HCT116 (cell line): Measurements from ENCODE around the gene HMCN1. TPM values are rescaled to one million over a fixed set of nuclear protein-coding genes. Genes with fewer than 3 reads are reported as not detected.

ENCODE experiments used
- ATAC-seq: fragments of 200-7000 bp; cut with Tn5 transposase; 2 replicates; pipeline ENCODE4 v1.9.1; 2020; ENCODE audit warnings: mild to moderate bottlenecking, moderate library complexity
- BruUV-seq: library from RNA; stranded (reverse); fragments of 400-500 nt; replicated peaks from 2 replicates; lab custom pipeline; 2021; lab: Mats Ljungman, UMichigan
- CTCF ChIA-PET: fragments of 300-600 bp; sonication (Branson Sonifier 250); formaldehyde crosslinking; loops from one replicate; lab custom pipeline; 2021; ENCODE audit warnings: antibody characterized with exemption; lab: Charles Lee
- POLR2A ChIA-PET: fragments of 300-600, 350-600 bp; sonication (Branson Sonifier 250); formaldehyde crosslinking; loops from one replicate; lab custom pipeline; 2021; ENCODE audit warnings: antibody characterized with exemption; lab: Charles Lee
- RAD21 ChIA-PET, 2 experiments: fragments of 300-600 bp; sonication (Branson Sonifier 250); formaldehyde crosslinking; loops; one replicate each; lab custom pipeline; 2023; ENCODE audit warnings: low total read pairs in 2 of 2; ENCODE audit not compliant: uncharacterized antibody in 2 of 2, unreplicated experiment in 2 of 2, low non-redundant PET in 1 of 2; lab: Charles Lee
- DNase-seq: peaks from one replicate; pipeline ENCODE4 v3.0.0-alpha.2; 2010; ENCODE audit warnings: low read depth, low spot score
- H2AFZ ChIP-seq: fragments of 200-600 bp; shearing (Covaris generic), sonication (generic); 2 replicates; pipeline ENCODE4 v1.6.1; 2017; ENCODE audit warnings: low read depth, mixed run types, mixed read lengths, antibody characterized with exemption, low read length; ENCODE audit not compliant: poor library complexity, severe bottlenecking
- H3K27ac ChIP-seq: 2 replicates; pipeline ENCODE4 v1.5.1; 2012; ENCODE audit warnings: low read depth, low read length
- H3K27me3 ChIP-seq: fragments of 200-600 bp; sonication (generic); 2 replicates; pipeline ENCODE4 v1.6.1; 2016; ENCODE audit warnings: mixed run types, low read length, mixed read lengths; ENCODE audit not compliant: insufficient read depth
- H3K36me3 ChIP-seq, 2 experiments: fragments of 200-500 bp in 1 of 2; fragments of 200-600 bp in 1 of 2; sonication (Bioruptor generic) in 1 of 2; sonication (generic) in 1 of 2; 2 replicates each; pipeline versions ENCODE4 v1.5.1 to v1.6.1; 2014 to 2016; ENCODE audit warnings: low read length in 2 of 2, inconsistent platforms in 1 of 2, mixed read lengths in 1 of 2, mixed run types in 1 of 2; ENCODE audit not compliant: insufficient read depth in 2 of 2, control insufficient read depth in 1 of 2
- H3K4me1 ChIP-seq, 2 experiments: fragments of 200-600 bp in 1 of 2; sonication (generic) in 1 of 2; 2 replicates each; pipeline versions ENCODE4 v1.5.1 to v1.6.1; 2012 to 2017; ENCODE audit warnings: low read length in 2 of 2, inconsistent platforms in 1 of 2, mild to moderate bottlenecking in 1 of 2, mixed read lengths in 1 of 2, mixed run types in 1 of 2, moderate library complexity in 1 of 2; ENCODE audit not compliant: insufficient read depth in 2 of 2, control insufficient read depth in 1 of 2
- H3K4me2 ChIP-seq: fragments of 200-600 bp; sonication (generic); 2 replicates; pipeline ENCODE4 v1.6.1; 2017; ENCODE audit warnings: mixed run types, low read length, mixed read lengths
- H3K4me3 ChIP-seq, 2 experiments: fragments of 200-600 bp in 1 of 2; sonication (generic) in 1 of 2; replicated peaks in 1 of 2; 2 replicates each; pipeline ENCODE4 v1.5.1; 2011 to 2016; ENCODE audit warnings: low read length in 2 of 2, control low read depth in 1 of 2, low read depth in 1 of 2, mild to moderate bottlenecking in 1 of 2, mixed read lengths in 1 of 2, mixed run types in 1 of 2
- H3K79me2 ChIP-seq: fragments of 200-600 bp; sonication (generic); 2 replicates; pipeline ENCODE4 v1.6.1; 2017; ENCODE audit warnings: mild to moderate bottlenecking, mixed run types, low read length, moderate library complexity, mixed read lengths; ENCODE audit not compliant: insufficient read depth
- H3K9ac ChIP-seq: fragments of 200-600 bp; sonication (generic); 2 replicates; pipeline ENCODE4 v1.6.1; 2016; ENCODE audit warnings: low read length, mixed read lengths
- H3K9me2 ChIP-seq: fragments of 200-600 bp; sonication (generic), shearing (Covaris generic); 2 replicates; pipeline ENCODE4 v1.6.1; 2017; ENCODE audit warnings: mixed run types, mild to moderate bottlenecking, moderate library complexity; ENCODE audit not compliant: insufficient read depth
- H3K9me3 ChIP-seq, 2 experiments: fragments of 200-500 bp in 1 of 2; fragments of 200-600 bp in 1 of 2; sonication (Bioruptor generic) in 1 of 2; sonication (generic) in 1 of 2; 2 replicates each; pipeline ENCODE4 v1.6.1; 2014 to 2017; ENCODE audit warnings: low read length in 2 of 2, mixed read lengths in 2 of 2, inconsistent platforms in 1 of 2, low read depth in 1 of 2, mild to moderate bottlenecking in 1 of 2, mixed run types in 1 of 2, moderate library complexity in 1 of 2; ENCODE audit not compliant: control insufficient read depth in 1 of 2, insufficient read depth in 1 of 2
- H4K20me1 ChIP-seq: fragments of 200-600 bp; sonication (generic), shearing (Covaris generic); 2 replicates; pipeline ENCODE4 v1.6.1; 2017; ENCODE audit warnings: mixed run types, mild to moderate bottlenecking, moderate library complexity; ENCODE audit not compliant: insufficient read depth
- CEBPB ChIP-seq: IDR thresholded peaks from 2 replicates; pipeline ENCODE4 v1.6.1; 2012; ENCODE audit warnings: low read depth
- EGR1 ChIP-seq: IDR thresholded peaks from 2 replicates; pipeline ENCODE4 v1.6.1; 2012; ENCODE audit warnings: low read depth
- EZH2 ChIP-seq: fragments of 200-600 bp; sonication (generic); IDR thresholded peaks from 2 replicates; pipeline ENCODE4 v1.6.1; 2017; ENCODE audit warnings: antibody characterized with exemption, mixed run types
- RAD21 ChIP-seq: IDR thresholded peaks from 2 replicates; pipeline ENCODE4 v1.6.1; 2012; ENCODE audit warnings: low read depth, mild to moderate bottlenecking
- SP1 ChIP-seq: IDR thresholded peaks from 2 replicates; pipeline ENCODE4 v1.6.1; 2012; ENCODE audit warnings: low read depth
- intact Hi-C: fragments of 100-400 bp; cut with micrococcal nuclease; formaldehyde crosslinking; loops from 2 replicates; pipeline ENCODE4 v1.10.0; 2022
- total RNA-seq: library from RNA; stranded (reverse); gene quantifications from one replicate; pipeline ENCODE4 v1.2.1, GENCODE V29; 2021; ENCODE audit not compliant: unreplicated experiment
- TF ChIP-seq, protein P1 (sequence below): IDR thresholded peaks from 2 replicates; pipeline ENCODE4 v1.6.1; 2011; ENCODE audit warnings: mild to moderate bottlenecking, low read length, moderate library complexity; ENCODE audit not compliant: insufficient replicate concordance; ENCODE audit errors: extremely low read depth
- TF ChIP-seq, protein P2 (sequence below): IDR thresholded peaks from 2 replicates; pipeline ENCODE4 v1.6.1; 2012; ENCODE audit warnings: low read depth
- TF ChIP-seq, protein P3 (sequence below): IDR thresholded peaks from 2 replicates; pipeline ENCODE4 v1.6.1; 2012
- TF ChIP-seq, protein P4 (sequence below), 3 experiments: fragments of 200-600 bp in 1 of 3; sonication (generic) in 1 of 3; IDR thresholded peaks in 2 of 3; conservative IDR thresholded peaks in 1 of 3; 2 replicates each; pipeline ENCODE4 v1.5.1; 2012 to 2017; ENCODE audit warnings: low read depth in 2 of 3, low read length in 2 of 3, antibody characterized with exemption in 1 of 3, borderline replicate concordance in 1 of 3, control low read depth in 1 of 3, mild to moderate bottlenecking in 1 of 3, mixed read lengths in 1 of 3, mixed run types in 1 of 3, moderate library complexity in 1 of 3; ENCODE audit not compliant: insufficient read depth in 1 of 3

The HMCN1 gene
- total RNA-seq, 1 experiment from 2014 or later, result 0.59 TPM

DNA sequence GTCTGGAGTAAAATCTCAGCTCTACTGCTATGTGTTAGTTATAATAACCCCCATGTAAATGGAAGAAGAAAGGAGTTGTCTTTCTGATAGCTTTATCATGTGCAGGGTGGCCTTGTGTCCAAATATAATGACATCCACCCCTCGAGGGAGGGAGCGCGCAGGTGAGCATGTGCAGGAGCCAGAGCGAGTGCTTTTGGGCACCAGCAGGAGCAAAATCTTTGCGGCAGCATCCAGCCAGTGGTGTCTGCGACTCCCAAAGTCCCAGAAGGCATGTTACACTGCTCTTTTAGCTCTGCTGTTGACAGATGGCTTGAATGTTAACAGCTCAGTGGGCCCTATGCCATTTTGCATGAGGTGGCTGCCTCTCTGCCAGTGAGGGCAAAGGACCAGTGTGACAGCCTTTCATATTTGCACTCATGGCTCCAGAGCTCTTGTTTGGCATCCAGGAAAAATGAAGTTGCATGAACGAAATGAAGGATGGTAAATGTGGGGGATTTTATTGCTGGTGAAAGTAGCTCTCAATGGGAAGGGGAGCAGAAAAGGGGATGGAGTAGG lies 146.7 kb downstream of the HMCN1 start:
- ATAC-seq, result no peak
- ChIA-PET RAD21 (no interaction called here), POLR2A (no interaction called here), CTCF (no interaction called here)
- Histone ChIP-seq H3K9me2 (no peaks in the 10 kb centered on the region; the same call in 1 of the 2 replicates), H2AFZ (no peak overlapping the region), H3K9me3 (no peaks in the 10 kb centered on the region), H3K4me1 (no peaks in the 10 kb centered on the region), H3K4me2 (no peak overlapping the region), H3K4me3 (no peak overlapping the region), H3K9ac (no peak overlapping the region), H4K20me1 (no peaks in the 10 kb centered on the region), H3K36me3 (no peaks in the 10 kb centered on the region), H3K79me2 (no peaks in the 10 kb centered on the region), H3K27me3 (no peaks in the 10 kb centered on the region), H3K27ac (no peak overlapping the region)
- intact Hi-C loops, result no loop called here
- TF ChIP-seq EGR1 (no peak), CEBPB (no peak), EZH2 (no peak), SP1 (no peak), RAD21 (no peak)
- TF ChIP-seq, protein P1, sequence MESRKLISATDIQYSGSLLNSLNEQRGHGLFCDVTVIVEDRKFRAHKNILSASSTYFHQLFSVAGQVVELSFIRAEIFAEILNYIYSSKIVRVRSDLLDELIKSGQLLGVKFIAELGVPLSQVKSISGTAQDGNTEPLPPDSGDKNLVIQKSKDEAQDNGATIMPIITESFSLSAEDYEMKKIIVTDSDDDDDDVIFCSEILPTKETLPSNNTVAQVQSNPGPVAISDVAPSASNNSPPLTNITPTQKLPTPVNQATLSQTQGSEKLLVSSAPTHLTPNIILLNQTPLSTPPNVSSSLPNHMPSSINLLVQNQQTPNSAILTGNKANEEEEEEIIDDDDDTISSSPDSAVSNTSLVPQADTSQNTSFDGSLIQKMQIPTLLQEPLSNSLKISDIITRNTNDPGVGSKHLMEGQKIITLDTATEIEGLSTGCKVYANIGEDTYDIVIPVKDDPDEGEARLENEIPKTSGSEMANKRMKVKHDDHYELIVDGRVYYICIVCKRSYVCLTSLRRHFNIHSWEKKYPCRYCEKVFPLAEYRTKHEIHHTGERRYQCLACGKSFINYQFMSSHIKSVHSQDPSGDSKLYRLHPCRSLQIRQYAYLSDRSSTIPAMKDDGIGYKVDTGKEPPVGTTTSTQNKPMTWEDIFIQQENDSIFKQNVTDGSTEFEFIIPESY, result no peak
- TF ChIP-seq, protein P2, sequence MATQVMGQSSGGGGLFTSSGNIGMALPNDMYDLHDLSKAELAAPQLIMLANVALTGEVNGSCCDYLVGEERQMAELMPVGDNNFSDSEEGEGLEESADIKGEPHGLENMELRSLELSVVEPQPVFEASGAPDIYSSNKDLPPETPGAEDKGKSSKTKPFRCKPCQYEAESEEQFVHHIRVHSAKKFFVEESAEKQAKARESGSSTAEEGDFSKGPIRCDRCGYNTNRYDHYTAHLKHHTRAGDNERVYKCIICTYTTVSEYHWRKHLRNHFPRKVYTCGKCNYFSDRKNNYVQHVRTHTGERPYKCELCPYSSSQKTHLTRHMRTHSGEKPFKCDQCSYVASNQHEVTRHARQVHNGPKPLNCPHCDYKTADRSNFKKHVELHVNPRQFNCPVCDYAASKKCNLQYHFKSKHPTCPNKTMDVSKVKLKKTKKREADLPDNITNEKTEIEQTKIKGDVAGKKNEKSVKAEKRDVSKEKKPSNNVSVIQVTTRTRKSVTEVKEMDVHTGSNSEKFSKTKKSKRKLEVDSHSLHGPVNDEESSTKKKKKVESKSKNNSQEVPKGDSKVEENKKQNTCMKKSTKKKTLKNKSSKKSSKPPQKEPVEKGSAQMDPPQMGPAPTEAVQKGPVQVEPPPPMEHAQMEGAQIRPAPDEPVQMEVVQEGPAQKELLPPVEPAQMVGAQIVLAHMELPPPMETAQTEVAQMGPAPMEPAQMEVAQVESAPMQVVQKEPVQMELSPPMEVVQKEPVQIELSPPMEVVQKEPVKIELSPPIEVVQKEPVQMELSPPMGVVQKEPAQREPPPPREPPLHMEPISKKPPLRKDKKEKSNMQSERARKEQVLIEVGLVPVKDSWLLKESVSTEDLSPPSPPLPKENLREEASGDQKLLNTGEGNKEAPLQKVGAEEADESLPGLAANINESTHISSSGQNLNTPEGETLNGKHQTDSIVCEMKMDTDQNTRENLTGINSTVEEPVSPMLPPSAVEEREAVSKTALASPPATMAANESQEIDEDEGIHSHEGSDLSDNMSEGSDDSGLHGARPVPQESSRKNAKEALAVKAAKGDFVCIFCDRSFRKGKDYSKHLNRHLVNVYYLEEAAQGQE, result no peak
- TF ChIP-seq, protein P3, sequence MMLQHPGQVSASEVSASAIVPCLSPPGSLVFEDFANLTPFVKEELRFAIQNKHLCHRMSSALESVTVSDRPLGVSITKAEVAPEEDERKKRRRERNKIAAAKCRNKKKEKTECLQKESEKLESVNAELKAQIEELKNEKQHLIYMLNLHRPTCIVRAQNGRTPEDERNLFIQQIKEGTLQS, result no peak
- TF ChIP-seq, protein P4, sequence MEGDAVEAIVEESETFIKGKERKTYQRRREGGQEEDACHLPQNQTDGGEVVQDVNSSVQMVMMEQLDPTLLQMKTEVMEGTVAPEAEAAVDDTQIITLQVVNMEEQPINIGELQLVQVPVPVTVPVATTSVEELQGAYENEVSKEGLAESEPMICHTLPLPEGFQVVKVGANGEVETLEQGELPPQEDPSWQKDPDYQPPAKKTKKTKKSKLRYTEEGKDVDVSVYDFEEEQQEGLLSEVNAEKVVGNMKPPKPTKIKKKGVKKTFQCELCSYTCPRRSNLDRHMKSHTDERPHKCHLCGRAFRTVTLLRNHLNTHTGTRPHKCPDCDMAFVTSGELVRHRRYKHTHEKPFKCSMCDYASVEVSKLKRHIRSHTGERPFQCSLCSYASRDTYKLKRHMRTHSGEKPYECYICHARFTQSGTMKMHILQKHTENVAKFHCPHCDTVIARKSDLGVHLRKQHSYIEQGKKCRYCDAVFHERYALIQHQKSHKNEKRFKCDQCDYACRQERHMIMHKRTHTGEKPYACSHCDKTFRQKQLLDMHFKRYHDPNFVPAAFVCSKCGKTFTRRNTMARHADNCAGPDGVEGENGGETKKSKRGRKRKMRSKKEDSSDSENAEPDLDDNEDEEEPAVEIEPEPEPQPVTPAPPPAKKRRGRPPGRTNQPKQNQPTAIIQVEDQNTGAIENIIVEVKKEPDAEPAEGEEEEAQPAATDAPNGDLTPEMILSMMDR (IDR thresholded peaks at IDR 0.05 in 2 of 3, conservative IDR thresholded peaks at IDR 0.05 in 1 of 3; ENCODE audit: borderline replicate concordance in 1 of 3, insufficient read depth in 1 of 3, low read depth in 2 of 3, low read length in 2 of 3), result no peak
- BruUV-seq, result no TSS peak
- DNase-seq, result no peak
